GM18861 (cell line): Measurements from ENCODE around the gene SLC23A2.

ENCODE experiments used
- ATAC-seq: cut with Tn5 transposase; IDR thresholded peaks from one replicate; pipeline ENCODE4 v1.9.1; 2021; ENCODE audit not compliant: unreplicated experiment

The SLC23A2 gene

GRCh38 chr20:4967752-4968477, 33.4 kb downstream of the SLC23A2 start:
- no peak for ATAC-seq

GRCh38 chr20:4966826-4967751, 34.2 kb downstream of the SLC23A2 start:
- no peak for ATAC-seq

DNA sequence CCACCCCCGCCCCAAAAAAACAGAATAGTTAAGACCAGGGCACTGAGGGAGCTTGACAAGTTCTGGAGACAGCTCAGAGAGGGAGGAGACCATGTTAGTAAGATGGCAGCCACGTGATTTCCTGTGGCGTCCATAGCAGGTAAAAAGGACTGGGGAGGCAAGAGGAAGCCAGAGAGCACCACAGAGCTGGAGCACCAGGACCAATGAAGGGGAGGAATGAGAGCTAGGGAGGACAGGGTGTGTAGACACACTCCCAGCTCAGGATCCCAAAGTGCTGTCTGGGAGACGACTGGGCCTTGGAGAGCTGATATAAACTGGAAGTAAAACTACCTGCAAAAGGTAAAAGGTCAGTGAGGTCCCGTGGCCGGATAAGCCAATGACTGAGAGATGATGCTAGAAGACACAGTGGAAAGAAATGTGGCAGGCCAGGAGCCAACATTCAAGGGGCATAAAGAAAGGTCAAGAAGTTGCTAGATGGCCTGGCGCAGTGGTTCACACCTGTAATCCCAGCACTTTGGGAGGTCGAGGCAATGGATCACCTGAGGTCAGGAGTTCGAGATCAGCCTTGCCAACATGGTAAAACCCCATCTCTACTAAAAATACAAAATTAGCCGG, 39.0 kb downstream of the SLC23A2 start:
- ATAC-seq = no peak

DNA sequence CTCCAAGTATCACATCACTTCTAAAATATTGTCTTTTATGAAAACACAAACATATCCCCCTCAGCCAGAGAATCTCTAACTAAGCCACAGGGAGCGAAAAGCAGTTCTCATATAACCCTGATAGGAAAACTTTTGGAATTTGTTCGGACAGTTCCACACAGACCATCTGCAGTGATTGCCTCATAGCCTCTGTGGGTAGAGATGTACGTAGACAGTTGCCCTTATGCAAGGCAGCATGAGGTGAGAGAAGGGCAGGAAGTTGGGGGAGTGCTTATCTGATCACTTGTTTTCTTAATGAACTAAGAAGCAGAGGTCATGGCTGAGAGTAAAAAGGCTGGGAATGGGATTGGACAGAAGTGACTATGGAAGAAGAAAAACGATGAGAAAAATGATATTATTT, 39.6 kb downstream of the SLC23A2 start:
- no peak for ATAC-seq

DNA sequence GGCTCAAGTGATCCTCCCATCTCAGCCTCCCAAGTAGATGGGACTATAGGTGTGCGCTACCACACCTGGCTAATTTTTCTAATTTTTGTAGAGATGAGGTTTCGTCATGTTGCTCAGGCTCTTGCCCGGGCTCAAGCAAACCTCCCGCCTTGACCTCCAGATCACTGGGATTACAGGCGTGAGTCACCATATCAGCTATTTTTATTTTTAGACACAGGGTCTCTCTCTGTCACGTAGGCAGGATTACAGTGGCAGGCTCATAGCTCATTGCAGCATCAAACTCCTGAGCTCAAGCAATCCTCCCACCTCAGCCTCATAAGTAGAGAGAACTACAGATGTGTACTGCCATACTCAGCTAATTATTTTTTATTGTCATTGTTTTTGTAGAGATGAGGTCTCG, 41.7 kb downstream of the SLC23A2 start:
- no peak for ATAC-seq

DNA sequence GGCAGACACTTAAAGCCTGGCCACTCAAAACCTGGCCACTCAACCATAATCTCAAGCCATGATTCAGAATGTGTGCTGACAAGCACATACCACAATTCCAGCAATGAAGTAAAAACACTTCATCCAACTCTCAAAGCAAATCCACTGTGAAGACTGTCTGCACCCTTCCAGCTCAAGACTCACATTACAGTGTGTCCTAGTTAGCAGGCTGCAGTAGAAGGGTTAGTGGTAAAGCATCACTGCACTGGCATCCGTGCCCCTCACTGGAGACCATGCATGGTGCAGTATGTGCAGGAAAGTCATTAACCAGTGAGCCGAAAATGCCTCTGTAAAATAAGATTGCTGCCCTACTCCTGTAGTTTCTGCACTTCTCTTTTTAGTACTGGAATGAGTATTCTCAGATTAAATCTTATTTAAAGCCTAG, 43.4 kb downstream of the SLC23A2 start:
- no peak for ATAC-seq

DNA sequence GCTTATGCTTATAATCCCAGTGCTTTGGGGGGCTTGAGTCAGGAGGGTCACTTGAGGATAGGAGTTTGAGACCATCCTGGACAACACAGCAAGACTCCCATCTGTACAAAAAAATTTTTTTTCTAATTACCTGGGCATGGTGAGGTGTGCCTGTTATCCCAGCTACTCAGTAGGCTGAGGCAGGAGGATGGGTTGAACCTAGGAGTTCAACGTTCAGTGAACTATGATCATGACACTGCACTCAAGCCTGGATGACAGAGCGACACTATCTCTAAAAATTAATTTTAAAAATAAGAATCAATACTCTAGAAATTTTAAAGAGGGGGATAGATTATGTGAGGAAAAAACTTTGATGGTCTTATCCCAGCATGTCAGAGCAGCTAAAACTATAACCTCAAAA, 44.1 kb downstream of the SLC23A2 start:
- no peak for ATAC-seq

GRCh38 chr20:4956200-4956810, 45.0 kb downstream of the SLC23A2 start:
- no peak for ATAC-seq

DNA sequence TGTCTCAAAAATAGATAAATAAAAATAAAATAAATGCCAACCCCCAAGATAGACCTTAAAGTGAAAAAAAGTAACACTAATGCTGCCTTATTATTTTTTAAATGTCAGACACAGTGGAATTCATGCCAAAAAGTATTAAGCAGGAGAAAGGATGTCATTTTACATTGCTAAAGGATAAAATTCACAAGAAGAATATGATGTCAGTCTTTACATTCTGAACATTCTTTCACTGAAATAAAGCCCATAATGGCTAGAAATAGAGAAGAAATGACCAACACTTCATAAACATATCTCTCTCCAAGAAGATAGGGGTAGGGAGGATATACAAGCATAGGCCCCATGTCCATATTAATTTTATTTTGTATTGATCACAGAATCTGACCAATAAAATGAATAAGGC, 47.4 kb downstream of the SLC23A2 start:
- no peak for ATAC-seq

GRCh38 chr20:4952229-4952628, 49.1 kb downstream of the SLC23A2 start:
- ATAC-seq = no peak

- ATAC-seq = no peak
Measured at GRCh38 chr20:4951299-4951698, 50.0 kb downstream of the SLC23A2 start.

DNA sequence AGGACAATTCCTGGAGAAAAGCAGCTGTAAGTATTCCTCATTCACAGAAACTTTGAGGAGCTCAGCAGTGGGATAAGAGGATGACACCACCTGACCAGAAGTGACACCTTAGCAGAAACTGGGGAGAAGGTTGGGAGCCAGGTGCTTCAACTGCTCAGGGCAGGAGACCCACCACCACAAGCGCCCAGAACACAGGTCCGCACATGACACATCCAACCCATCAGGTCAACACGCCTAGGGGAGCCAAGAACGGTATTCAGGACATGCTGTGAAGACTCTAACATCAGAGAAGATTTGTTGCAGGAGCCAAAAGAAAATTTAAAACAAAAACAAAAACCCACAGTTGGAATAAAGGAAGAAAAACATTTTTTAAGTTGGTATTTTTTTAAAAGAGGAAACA, 50.5 kb downstream of the SLC23A2 start:
- ATAC-seq = no peak

- no peak for ATAC-seq
Measured at GRCh38 chr20:4950437-4950836, 50.9 kb downstream of the SLC23A2 start.

- no peak for ATAC-seq
Measured at GRCh38 chr20:4949833-4950178, 51.5 kb downstream of the SLC23A2 start.

DNA sequence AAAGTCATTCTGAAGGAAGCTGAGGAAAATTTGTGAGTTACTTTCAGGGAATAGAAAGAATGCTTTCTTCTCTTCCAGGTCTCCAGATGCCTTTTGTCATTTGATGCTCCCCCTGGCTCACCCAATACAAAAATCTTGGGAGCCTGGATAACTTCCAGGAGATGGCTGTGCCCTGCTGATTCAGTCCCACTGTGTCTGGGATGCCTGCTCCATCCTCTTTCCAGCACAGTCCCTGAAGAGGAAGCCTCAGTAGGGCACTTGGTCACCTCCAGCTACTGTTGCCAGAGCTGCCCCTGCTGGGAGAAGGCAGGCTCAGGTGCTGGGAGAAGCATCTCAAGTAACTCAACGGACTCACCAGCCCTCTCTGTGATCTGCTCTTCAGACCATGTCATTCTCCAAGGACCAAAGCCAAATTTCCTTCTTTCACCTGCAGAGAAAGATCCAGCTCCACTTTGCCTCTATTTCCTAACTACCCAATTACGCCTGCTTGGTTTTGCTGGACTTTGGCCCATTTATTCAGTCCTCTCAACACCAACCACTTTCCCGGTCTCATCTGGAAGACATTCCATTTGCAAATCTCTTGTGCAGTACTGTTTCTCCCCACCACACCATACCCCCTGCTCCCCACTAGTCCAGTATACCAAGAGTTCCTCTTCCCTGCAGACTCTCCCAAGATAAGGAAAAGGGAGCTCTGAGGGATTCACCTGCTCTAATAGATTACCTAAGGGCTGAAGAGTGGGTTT, 53.3 kb downstream of the SLC23A2 start:
- ATAC-seq = no peak

DNA sequence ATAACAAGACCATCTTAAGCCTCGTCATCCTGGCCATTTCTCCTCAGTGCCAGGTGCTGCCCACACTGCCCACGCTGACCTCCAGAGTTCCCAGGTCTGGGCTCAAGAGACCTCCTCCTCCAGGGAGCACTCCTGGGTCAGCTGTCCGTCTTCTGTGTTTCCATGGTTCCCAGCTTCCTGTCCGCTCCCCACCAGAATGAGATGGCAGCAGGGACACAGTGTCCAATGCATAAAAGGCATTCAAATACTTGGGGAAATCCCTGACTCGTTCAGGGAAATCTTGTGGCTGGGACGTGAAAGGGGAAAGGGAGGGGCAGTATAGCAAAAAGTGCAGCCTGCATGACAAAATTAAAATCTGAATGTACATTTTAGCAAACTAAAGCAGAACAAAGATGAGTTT, 54.3 kb downstream of the SLC23A2 start:
- no peak for ATAC-seq

GRCh38 chr20:4946585-4946984, 54.7 kb downstream of the SLC23A2 start:
- ATAC-seq = no peak

DNA sequence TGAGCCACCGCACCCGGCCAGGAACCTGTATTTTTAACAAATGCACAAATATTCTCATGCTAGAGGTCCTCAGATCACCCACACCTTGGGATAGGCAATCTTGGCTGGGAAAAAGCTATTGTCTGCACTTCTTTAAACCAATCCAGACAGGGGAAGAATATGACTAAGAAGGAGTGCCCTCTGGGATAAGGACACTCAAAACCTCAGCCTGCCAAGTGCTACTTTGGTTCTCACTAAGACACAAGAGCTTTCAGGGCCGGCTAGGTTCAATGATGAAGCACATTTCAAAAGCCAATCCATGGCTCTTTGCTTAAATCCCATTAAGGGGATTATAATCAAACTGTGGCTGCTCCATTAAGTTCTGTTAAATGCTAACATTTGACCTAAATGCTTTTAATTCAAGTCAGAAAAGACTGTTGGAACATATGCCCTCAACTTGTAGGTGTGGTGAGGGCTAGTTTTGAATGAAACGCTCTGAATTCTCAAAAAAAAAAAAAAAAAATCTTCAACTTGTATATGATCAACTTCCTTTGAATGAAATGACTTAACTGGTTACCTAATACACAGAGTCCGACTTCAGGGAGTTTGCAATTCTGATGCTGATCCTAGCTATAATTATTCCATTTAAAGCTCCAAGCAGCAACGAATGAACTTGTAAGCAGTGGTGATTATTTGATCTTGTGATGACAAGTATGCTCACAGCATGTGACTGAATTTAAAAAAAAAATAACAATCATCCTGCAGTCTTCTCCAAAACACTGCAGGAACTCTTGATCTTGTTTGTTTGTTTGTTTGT, 56.6 kb downstream of the SLC23A2 start:
- ATAC-seq = no peak

DNA sequence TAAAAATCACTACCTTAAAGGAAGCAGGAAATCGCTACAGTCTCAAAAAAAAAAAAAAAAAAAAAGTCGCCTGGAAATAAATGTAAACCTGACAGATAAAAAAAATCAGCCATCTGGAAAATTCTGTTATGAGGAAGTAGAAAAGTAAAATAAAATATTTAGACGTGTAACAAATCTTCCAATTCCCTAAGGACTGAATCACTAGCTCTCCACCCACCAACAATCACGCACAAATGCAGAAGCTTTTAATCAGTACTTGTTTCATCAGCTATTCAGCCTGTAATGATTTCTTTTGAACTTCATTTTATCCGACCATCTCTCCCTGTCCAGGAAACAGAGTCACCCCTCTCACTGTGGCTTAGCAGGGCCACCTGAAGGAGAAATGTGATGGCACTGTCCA, 59.0 kb downstream of the SLC23A2 start:
- no peak for ATAC-seq
